Urinary bladder (tissue), 4 donors: ENCODE measurements around the gene TTLL1. TPM values are rescaled to one million over a fixed set of nuclear protein-coding genes. Genes with fewer than 3 reads are reported as not detected.

ENCODE experiments used
- DNase-seq: peaks from one replicate; pipeline ENCODE4 v3.0.0-alpha.2; 2015; ENCODE audit errors: extremely low spot score
- H3K27ac ChIP-seq: one replicate; pipeline ENCODE4 v1.5.1; 2013; ENCODE audit warnings: low read depth, mild to moderate bottlenecking, moderate library complexity
- H3K36me3 ChIP-seq: one replicate; pipeline ENCODE4 v1.6.1; 2013; ENCODE audit warnings: mild to moderate bottlenecking, moderate library complexity; ENCODE audit not compliant: insufficient read depth
- H3K4me1 ChIP-seq: one replicate; pipeline ENCODE4 v1.6.1; 2013; ENCODE audit warnings: mild to moderate bottlenecking, moderate library complexity; ENCODE audit not compliant: insufficient read depth
- H3K4me3 ChIP-seq: one replicate; pipeline ENCODE4 v1.5.1; 2013; ENCODE audit warnings: low read depth, low read length
- WGBS: extraction: QIAGEN DNeasy Blood & Tissue Kit; methylation state at CpG from one replicate; pipeline ENCODE4 v1.1.7; 2013; 5-methylcytosine and 5-hydroxymethylcytosine counted together
- polyA plus RNA-seq: library from polyadenylated mRNA; stranded (reverse); fragments of 200-250 nt; gene quantifications from one replicate; pipeline ENCODE4 v1.2.3, GENCODE V29; 2013
- total RNA-seq: library from RNA; depleted of rRNA; stranded (reverse); fragments of >200 nt; gene quantifications from one replicate; pipeline ENCODE4 v1.2.3, GENCODE V29; 2014
- donor health status: healthy with polysubstance abuse.
- donor health status: healthy.

The TTLL1 gene
- total and polyA plus RNA-seq, 2 donors = 7.6 to 8.9 TPM

DNA sequence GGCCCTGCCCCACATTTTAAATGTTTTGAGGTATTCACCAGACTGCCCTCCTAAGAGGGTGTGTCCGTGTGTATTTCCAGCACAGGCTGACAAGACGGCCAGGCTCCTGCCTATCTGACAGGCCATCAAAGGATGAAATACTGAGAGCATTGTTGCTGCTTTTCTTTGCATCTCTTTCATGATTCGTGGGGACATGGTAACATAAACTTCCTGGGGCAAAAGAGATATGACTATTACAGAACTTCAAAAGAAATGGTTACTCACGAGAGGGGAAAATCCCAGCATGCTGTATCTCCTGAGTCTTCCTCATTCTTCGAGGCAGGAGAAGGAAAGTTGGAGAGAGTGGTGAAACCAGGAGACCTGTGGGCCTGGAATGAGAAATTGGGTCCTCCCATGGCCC lies 11.0 kb upstream of the TTLL1 start:
- H3K4me1 ChIP-seq = no peaks in the 10 kb centered on the region
- H3K4me3 ChIP-seq = no peak overlapping the region
- no peak overlapping the region for H3K27ac ChIP-seq
- H3K36me3 ChIP-seq = no peaks in the 10 kb centered on the region
- 53% methylated on average over 5 of the region's 5 CpGs for WGBS
- no peak for DNase-seq

GRCh38 chr22:43099095-43099494 lies 9.9 kb upstream of the TTLL1 start:
- 66% methylated on average over 4 of the region's 4 CpGs for whole genome bisulfite sequencing
- H3K36me3 ChIP-seq = no peaks in the 10 kb centered on the region
- no peak for DNase-seq
- no peak overlapping the region for H3K27ac ChIP-seq
- H3K4me1 ChIP-seq = no peaks in the 10 kb centered on the region
- H3K4me3 ChIP-seq = no peak overlapping the region

GRCh38 chr22:43098356-43098755 lies 9.2 kb upstream of the TTLL1 start:
- no peak overlapping the region for H3K4me3 ChIP-seq
- no peaks in the 10 kb centered on the region for H3K36me3 ChIP-seq
- H3K4me1 ChIP-seq = no peaks in the 10 kb centered on the region
- no peak overlapping the region for H3K27ac ChIP-seq
- 52% methylated on average over 4 of the region's 4 CpGs for WGBS
- no peak for DNase-seq

DNA sequence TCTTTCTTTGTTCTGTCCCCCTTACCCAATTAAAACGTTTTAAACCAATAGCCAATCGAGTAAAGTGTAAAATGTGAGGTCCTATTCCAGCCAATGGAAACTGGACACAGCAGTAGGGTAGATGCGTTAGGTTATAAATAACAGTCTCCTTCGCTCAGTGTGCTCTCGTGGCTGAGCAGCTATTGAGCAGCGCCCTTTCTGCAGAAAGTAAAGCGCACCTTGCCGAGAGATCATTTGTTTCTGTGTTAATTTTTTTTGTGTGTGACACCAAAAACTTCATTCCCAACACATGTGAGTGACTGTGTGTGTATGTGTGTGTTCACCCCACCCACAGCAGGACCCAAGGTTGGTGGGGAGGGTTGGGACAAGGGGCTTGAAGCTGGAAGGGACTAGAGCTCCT lies 7.2 kb upstream of the TTLL1 start:
- 94% methylated on average over 8 of the region's 8 CpGs for WGBS
- no peaks in the 10 kb centered on the region for H3K36me3 ChIP-seq
- H3K4me3 ChIP-seq = no peak overlapping the region
- no peak overlapping the region for H3K27ac ChIP-seq
- no peaks in the 10 kb centered on the region for H3K4me1 ChIP-seq
- DNase-seq = no peak

GRCh38 chr22:43094551-43094950 lies 5.4 kb upstream of the TTLL1 start:
- no peak for DNase-seq
- Histone ChIP-seq H3K27ac (no peak overlapping the region), H3K4me1 (no peaks in the 10 kb centered on the region), H3K4me3 (no peak overlapping the region), H3K36me3 (no peaks in the 10 kb centered on the region)
- 64% methylated on average over 4 of the region's 4 CpGs for WGBS

- H3K4me1 ChIP-seq = no peaks in the 10 kb centered on the region
- DNase-seq = no peak
- no peaks in the 10 kb centered on the region for H3K36me3 ChIP-seq
- H3K27ac ChIP-seq = no peak overlapping the region
- H3K4me3 ChIP-seq = no peak overlapping the region
- WGBS = 58% methylated on average over 7 of the region's 7 CpGs
Observed at GRCh38 chr22:43094085-43094484, 4.9 kb upstream of the TTLL1 start.

- Histone ChIP-seq H3K4me3 (no peak overlapping the region), H3K4me1 (no peaks in the 10 kb centered on the region), H3K36me3 (no peaks in the 10 kb centered on the region), H3K27ac (no peak overlapping the region)
- WGBS = 75% methylated on average over 9 of the region's 9 CpGs
- no peak for DNase-seq
Observed at GRCh38 chr22:43092085-43092484, 2.9 kb upstream of the TTLL1 start.

GRCh38 chr22:43090130-43090789 lies 1.1 kb upstream of the TTLL1 start:
- H3K36me3 ChIP-seq = no peaks in the 10 kb centered on the region
- 49% methylated on average over 6 of the region's 6 CpGs for WGBS
- H3K4me3 ChIP-seq = no peak overlapping the region
- H3K27ac ChIP-seq = no peak overlapping the region
- H3K4me1 ChIP-seq = no peaks in the 10 kb centered on the region
- DNase-seq = peak; percentile 57

- no peak overlapping the region for H3K27ac ChIP-seq
- H3K36me3 ChIP-seq = no peaks in the 10 kb centered on the region
- WGBS = 62% methylated on average over 9 of the region's 9 CpGs
- H3K4me1 ChIP-seq = no peaks in the 10 kb centered on the region
- peak overlapping the region; percentile 73 for H3K4me3 ChIP-seq
- no peak for DNase-seq
Observed at GRCh38 chr22:43088627-43088983, 586 bp downstream of the TTLL1 start.

DNA sequence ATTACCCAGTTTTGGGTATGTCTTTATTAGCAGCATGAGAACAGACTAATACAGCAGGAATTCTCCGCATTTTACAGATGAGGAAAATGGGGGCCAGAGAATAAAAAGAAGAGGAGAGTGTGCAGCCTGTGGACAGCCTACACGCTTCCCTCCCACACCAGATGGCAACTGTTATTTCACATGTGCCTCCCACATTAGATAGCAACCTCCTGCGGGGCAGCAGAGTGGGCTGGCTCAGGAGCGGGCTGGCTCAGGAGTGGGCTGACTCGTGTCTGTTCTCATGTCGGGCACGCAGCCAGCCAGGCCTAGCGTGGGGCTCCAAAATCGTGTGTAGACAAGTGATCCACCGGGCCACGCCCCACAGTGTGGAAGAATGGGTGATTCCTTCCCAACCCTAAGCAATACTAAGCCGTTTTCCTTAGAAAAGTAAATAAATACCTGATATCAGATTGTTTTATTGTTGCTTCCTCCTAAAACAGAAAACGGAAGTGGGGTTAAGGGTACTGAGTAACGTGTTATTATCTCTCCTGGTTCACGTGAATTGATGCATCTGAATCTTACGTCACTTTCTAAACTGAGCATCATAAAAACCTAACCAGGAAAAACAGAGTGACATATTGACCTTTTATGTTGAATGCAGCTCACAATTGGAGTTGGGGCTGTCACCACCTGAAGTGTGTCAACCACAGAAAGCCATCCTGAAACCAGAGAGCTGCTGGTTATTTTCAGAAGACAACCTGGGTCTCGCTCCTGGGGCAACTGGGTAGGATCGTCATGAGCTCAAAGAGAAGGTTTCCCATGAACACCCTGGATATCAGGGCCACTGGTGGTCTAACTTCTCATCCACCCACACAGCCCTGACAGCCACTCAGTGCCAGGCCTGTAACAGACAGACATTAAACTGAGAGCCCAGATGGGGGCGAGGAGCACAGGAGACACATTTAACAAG lies 3.3 kb downstream of the TTLL1 start:
- WGBS = 77% methylated on average over 19 of the region's 19 CpGs
- no peak for DNase-seq

DNA sequence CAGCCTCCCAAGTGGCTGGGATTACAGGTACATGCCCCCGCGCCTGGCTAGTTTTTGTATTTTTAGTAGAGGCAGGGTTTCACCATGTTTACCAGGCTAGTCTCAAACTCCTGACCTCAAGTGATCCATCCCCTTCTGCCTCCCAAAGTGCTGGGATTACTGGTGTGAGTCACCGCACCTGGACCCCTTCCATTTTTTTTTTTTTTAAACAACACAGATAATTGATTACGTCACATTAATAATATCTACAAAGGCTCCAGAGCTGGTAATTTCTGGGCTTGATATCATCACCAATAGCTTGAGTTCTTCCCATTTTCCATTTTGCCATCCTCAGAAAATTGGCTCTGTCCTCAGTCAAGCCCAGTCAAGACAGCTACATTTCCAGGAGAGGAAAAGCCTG lies 7.2 kb downstream of the TTLL1 start:
- Histone ChIP-seq H3K27ac (no peak overlapping the region), H3K4me3 (no peak overlapping the region), H3K36me3 (no peaks in the 10 kb centered on the region), H3K4me1 (no peaks in the 10 kb centered on the region)
- DNase-seq = no peak
- WGBS = 94% methylated on average over 4 of the region's 4 CpGs

More for the DNA sequence above, 3.3 kb downstream of the TTLL1 start:
- Histone ChIP-seq H3K4me1 (no peaks in the 10 kb centered on the region), H3K36me3 (no peaks in the 10 kb centered on the region), H3K4me3 (no peak overlapping the region), H3K27ac (no peak overlapping the region)

DNA sequence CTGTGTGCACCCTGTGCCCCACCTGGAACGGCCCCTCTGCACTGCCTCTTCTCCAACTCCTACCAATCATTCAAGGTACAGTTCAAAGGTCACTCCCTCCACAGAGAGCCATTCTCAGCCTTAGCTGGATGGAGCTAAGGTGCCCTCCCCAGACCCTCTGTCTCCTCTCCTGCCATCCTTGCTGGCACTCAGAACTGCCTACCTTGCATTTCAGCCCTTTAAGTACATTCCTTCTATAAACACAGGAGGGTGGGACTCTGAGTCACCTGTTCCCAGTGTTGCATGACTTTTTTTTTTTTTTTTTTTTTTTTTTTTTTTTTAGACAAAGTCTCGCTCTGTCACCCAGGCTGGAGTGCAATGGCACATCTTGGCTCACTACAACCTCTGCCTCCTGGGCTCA lies 8.6 kb downstream of the TTLL1 start:
- no peak overlapping the region for H3K27ac ChIP-seq
- WGBS = 84% methylated on average over 2 of the region's 2 CpGs
- no peak overlapping the region for H3K4me3 ChIP-seq
- DNase-seq = no peak
- no peaks in the 10 kb centered on the region for H3K36me3 ChIP-seq
- H3K4me1 ChIP-seq = no peaks in the 10 kb centered on the region

DNA sequence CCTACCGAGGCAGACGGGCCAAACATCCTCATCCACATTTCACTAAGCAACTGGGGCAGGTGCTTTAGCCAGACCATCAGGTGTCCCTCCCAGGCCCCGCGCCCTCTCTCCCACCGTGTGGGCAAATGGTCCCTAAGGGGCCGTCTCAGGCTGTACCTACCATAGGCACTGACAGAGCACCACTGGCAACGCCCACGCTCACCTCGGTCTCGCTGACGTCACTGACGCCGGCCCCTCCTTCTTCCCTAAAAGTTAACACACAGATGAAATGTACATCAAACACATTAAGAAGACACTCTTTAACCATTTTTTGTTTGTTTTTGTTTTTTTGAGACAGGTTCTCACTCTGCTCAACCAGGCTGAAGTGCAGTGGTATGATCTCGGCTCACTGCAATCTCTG lies 9.4 kb downstream of the TTLL1 start:
- DNase-seq = no peak
- Histone ChIP-seq H3K27ac (no peak overlapping the region), H3K4me1 (no peaks in the 10 kb centered on the region), H3K4me3 (no peak overlapping the region), H3K36me3 (peaks cover 3% of the 10 kb centered on the region)
- 95% methylated on average over 14 of the region's 14 CpGs for WGBS

GRCh38 chr22:43078522-43078921 lies 10.7 kb downstream of the TTLL1 start:
- Histone ChIP-seq H3K36me3 (peaks cover 3% of the 10 kb centered on the region), H3K4me1 (no peaks in the 10 kb centered on the region), H3K4me3 (no peak overlapping the region), H3K27ac (no peak overlapping the region)
- DNase-seq = no peak
- 84% methylated on average over 12 of the region's 12 CpGs for WGBS
